ENCODE results near the gene GABRG3.

DNA sequence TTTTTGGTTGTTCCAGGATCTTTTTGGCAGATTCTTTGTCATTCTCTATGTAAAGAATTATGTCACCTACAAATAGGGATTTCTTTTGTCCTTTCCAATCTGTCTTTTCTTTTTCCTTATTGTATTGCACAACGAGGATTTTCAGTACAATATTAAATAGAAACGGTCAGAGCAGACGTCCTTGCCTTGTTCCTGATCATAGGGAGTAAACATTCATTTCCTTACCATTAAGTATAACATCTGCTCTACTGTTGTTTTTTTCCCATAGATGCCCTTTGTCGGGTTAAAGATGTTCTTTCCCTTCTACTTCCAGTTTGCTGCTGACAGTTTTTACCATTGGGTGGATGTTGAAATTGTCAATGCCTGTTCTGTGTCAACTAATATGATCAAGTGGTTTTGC lies 599.8 kb downstream of the GABRG3 start:
- TF ChIP-seq RAD21 (IDR thresholded peaks at IDR 0.05; ENCODE audit: low read length) (no peak), RFX5 (IDR thresholded peaks at IDR 0.05; ENCODE audit: low read depth, low read length) (no peak), POLR2A (IDR thresholded peaks at IDR 0.05; ENCODE audit: low read depth, low read length) (no peak), SMC3 (IDR thresholded peaks at IDR 0.05; ENCODE audit: low read depth, low read length) (no peak), BHLHE40 (IDR thresholded peaks at IDR 0.05; ENCODE audit: low read depth, low read length) (no peak), MXI1 (IDR thresholded peaks at IDR 0.05; ENCODE audit: borderline replicate concordance, low read depth, low read length) (no peak), MAFK (IDR thresholded peaks at IDR 0.05; ENCODE audit: low read depth, low read length) (no peak)
- TF ChIP-seq, protein P1, sequence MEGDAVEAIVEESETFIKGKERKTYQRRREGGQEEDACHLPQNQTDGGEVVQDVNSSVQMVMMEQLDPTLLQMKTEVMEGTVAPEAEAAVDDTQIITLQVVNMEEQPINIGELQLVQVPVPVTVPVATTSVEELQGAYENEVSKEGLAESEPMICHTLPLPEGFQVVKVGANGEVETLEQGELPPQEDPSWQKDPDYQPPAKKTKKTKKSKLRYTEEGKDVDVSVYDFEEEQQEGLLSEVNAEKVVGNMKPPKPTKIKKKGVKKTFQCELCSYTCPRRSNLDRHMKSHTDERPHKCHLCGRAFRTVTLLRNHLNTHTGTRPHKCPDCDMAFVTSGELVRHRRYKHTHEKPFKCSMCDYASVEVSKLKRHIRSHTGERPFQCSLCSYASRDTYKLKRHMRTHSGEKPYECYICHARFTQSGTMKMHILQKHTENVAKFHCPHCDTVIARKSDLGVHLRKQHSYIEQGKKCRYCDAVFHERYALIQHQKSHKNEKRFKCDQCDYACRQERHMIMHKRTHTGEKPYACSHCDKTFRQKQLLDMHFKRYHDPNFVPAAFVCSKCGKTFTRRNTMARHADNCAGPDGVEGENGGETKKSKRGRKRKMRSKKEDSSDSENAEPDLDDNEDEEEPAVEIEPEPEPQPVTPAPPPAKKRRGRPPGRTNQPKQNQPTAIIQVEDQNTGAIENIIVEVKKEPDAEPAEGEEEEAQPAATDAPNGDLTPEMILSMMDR (conservative IDR thresholded peaks at IDR 0.05; ENCODE audit: low read depth, low read length): no peak

Measured in IMR-90 (cell line).